Ureter (tissue), 1 donor: ENCODE measurements around the gene PRICKLE1. TPM values are rescaled to one million over a fixed set of nuclear protein-coding genes. Genes with fewer than 3 reads are reported as not detected.

Experiments
- DNase-seq: peaks from one replicate; pipeline ENCODE4 v3.0.0-alpha.2; 2020; ENCODE audit warnings: low spot score
- total RNA-seq: library from RNA; stranded (reverse); gene quantifications from one replicate; pipeline ENCODE4 v1.2.4, GENCODE V29; 2023
- donor health status: DM: yes; HTN: yes; CAD: no.

PRICKLE1 gene
- total RNA-seq, 1 donor from 2014 or later, result 10.2 TPM

DNA sequence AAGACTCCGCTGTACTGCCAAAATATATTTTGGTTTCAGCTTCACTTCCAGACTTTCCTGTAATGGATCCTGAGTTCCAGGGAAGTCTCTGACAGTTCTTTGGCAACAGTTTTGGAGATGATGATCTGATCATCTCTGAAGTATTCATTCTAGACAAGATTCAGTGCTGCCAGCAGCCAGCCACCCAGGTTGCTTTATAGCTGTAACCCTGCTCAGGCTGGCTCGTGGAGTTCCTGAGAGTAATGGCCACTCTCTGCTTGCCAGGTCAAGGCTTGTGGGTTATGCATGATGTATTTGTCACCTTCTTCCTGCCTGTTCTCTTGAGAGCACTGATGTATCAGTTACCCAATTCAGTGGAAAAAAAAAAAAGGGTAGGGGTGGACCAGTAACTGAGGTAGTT, 139.3 kb downstream of the PRICKLE1 start:
- DNase-seq, result no peak

DNA sequence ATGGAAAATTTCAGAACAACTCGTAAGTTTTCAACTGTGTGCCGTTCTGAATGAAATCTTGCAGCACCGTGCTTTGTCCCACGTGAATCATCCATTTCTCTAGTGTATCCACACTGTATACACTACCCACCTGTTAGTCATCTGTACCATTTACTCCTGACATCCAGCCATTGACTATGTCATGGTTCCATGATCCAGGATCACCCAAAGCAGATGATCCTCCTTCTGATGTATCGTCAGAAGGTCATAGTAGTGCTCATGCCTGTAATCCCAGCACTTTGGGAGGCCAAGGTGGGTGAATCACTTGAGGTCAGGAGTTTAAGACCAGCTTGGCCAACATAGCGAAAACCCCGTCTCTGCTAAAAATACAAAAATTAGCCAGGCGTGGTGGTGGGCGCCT, 140.7 kb downstream of the PRICKLE1 start:
- no peak for DNase-seq

DNA sequence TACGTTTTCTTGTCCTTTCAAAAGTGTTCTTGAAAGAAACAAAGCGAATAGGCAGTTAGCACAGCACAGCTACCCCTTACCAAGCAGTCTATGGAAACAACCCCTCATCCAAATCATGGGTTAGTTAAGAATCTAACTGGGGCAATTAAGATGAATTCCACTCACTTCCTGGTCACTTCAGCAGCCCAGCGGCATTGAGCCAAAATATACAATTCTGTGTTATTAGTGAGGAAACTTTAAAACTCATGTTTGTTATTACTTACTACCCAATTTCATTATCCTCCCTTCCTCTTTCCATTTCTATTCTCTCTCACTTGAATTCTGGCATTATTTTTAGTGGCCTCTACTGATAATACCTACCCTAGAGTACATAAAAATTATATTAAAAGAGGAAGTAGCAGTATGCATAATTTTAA, 142.2 kb downstream of the PRICKLE1 start:
- DNase-seq, result no peak

DNA sequence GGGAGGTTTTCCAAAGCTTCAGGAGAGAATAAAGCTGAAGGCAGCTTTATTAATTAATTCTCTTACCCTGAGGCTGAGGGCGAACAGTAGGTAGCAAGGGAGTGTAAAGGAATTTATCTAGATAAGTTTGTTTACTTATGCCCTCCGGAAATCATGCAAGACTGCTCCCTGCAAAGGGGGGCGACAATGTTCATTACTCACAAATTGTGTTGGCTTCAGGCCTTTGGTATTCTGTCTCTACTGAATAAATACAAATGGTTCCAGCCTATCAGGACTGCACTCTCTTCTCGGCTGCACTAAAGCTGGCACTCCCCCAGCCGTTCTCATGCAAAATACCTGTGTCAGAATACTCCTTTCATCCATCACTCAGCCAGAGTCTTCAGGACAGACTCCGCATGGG, 142.8 kb downstream of the PRICKLE1 start:
- no peak for DNase-seq

DNA sequence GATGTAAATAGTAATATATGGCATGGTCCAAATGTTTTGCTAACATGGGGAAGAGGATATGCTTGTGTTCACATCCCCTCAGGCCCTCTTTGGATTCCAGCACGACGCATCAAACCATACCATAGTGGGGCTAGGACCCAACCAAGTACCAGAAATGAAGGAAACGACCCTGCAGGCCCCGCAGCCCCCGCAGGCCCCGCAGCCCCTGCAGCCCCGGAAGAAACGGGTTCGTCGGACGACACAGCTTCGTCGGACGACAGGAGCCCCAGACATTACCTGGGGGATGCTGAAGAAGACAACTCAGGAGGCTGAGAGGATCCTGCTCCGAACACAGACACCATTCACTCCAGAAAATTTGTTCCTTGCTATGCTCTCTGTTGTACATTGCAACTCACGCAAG, 143.7 kb downstream of the PRICKLE1 start:
- DNase-seq, result no peak

DNA sequence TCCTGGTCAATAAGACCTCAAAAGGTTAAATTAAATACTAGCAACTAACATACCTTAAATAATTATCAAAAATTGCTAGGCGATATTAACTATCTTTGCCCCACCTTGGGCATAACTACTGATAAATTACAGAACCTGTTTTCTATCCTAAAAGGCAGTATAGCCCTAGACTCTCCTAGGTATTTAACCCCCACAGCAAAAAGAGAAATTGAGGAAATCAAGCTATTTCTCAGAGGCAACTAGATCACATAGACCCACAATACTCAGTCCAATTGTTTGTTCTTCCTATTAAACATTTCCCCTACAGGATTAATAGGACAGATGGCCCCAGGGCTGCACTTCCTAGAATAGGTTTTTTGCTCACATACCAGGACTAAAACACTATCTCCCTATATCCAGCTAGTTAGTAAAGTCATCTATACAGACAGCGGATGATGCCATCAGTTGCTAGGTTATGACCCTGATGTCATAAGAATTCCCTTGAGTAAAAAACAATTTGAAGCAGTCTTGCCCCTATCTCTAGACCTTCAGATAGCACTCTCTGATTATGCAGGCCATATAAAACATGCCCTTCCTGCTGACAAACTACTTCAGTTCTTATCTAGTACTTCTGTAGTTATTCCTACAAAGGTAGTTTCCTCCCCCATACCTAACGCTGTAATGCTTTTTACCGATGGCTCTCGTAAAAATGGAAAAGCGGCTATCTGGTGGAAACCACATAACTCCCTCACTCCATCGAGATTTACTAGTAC, 145.2 kb downstream of the PRICKLE1 start:
- no peak for DNase-seq

DNA sequence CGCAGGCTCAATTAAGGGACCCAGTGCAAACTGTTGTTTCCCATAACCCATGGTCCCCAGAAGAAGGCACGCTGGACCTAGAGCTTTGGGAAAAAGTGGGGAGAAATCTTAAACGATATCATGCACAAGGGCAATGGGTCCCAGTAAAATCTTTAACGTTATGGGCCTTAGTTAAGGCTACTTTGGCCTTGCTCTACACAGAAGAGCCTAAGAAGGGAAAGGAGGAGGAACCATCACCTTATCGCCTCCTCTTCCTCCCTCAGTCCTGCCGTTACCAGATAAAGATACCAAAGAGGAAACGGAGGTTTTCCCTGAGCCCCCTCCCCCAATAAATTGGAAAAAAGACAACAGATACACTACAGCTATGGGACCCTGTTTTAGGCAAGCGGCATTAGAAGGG, 146.7 kb downstream of the PRICKLE1 start:
- DNase-seq, result no peak

DNA sequence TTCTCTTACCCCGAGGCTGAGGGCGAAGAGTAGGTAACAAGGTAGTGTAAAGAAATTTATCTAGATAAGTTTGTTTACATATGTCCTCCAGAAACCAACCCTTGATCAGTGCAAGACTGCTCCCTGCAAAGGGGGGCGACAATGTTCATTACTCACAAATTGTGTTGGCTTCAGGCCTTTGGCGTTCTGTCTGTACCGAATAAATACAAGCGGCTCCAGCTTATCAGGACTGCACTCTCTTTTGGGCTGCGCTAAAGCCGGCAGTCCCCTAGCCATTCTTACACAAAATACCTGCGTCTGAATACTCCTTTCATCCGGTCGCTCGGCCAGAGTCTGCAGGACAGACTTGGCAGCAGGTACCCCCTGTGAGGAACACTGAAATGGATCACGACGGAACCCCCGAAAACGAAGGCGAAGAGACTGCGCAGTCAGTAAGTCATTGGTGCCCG, 147.2 kb downstream of the PRICKLE1 start:
- DNase-seq, result no peak

DNA sequence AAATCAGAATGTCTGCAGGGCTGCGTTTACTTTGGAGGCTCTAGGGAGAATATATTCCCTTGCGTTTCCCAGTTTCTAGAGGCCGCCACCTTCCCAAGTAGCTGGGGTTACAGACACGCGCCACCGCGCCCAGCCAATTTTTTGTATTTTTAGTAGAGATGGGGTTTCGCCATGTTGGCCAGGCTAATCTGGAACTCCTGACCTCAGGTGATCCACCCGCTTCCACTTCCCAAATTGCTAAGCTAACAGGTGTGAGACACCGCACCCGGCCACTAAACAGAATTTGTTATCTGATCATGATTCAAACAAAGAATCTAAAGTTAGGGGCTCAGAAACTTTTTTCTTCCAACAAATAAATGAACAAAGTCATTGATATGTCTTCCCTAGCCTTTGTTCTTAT, 148.9 kb downstream of the PRICKLE1 start:
- DNase-seq, result no peak

DNA sequence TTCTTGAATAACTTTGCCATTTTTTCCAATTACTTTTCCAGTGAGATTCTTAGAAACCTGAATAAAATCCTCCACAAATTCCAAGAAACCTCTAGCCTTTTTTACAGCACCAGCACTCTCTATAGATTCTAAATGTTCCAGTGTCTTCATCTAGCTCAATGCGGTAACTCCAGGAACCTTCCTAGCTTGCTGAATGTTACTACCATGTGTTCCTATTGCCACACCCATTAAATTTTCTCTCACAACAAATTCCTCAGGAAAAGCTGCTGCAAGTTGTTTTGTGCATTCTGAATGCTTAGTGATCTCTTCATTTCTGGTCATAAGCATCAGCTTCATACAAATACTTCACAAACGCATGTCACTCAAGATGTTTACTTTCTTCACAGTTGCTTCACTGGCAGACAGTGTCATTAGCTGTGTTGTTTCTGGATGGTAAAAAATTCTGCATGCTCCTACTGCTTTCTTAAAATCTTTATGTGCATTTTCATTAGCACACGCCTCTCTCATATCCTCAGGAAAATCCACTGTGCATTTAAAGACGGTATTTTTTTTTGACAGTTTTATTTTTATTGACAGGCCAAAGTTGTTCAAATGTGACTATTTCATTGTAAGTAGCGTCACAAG, 156.9 kb downstream of the PRICKLE1 start:
- DNase-seq, result no peak

DNA sequence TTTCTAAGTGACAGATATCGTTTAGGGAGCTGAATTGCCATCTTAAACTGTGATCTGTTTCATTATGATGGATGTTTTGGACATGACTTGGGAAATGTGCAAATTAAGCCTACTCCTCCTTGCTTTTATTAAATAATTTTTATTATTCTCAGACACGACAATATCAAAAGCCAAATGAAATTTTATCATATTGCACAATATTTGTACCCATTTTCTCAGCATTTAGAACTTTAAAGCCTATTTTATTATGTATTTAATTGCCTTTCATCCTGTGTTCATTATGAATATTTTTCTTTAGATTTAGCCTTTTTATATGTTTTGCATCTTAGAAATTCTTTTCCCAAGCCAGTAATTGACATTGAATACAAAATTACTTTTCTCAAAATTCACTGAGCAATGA, 160.7 kb downstream of the PRICKLE1 start:
- no peak for DNase-seq

DNA sequence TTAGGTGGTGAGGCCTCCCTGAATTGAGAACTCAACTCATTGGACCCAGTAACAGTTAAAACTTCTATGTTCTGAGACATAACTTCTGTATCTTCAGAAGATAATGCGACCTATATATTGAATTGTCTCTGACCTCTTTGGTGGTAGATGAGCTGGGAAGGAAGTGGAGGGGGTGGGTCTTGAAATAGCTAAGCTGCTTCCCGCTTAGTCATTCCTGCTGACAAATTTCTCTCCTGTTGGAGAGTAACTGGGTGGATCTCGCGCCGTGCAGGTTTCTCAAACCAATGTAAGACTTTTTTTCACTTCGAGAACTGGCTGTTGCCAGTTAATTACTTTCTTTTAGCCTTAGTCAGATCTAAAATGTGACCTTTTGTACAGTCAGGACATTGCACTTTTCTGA, 162.8 kb downstream of the PRICKLE1 start:
- DNase-seq, result no peak

DNA sequence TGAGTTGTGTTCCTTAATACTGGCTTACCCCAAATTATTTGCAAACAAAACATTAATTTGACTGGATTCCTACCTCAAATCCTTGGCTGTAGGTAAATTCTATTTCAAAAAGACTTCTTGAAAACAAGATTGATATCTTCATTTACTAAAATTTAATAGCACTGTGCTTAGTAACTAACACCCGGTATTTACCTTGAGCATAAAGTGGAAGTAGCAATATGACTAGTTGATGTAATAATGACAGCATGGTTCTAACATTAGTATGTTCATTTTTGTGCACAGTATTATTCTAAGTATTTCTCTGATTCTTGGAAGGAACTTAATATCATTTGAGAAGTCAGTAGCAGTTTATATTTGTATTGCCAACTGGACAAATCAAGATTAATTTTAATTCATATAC, 166.8 kb downstream of the PRICKLE1 start:
- no peak for DNase-seq

DNA sequence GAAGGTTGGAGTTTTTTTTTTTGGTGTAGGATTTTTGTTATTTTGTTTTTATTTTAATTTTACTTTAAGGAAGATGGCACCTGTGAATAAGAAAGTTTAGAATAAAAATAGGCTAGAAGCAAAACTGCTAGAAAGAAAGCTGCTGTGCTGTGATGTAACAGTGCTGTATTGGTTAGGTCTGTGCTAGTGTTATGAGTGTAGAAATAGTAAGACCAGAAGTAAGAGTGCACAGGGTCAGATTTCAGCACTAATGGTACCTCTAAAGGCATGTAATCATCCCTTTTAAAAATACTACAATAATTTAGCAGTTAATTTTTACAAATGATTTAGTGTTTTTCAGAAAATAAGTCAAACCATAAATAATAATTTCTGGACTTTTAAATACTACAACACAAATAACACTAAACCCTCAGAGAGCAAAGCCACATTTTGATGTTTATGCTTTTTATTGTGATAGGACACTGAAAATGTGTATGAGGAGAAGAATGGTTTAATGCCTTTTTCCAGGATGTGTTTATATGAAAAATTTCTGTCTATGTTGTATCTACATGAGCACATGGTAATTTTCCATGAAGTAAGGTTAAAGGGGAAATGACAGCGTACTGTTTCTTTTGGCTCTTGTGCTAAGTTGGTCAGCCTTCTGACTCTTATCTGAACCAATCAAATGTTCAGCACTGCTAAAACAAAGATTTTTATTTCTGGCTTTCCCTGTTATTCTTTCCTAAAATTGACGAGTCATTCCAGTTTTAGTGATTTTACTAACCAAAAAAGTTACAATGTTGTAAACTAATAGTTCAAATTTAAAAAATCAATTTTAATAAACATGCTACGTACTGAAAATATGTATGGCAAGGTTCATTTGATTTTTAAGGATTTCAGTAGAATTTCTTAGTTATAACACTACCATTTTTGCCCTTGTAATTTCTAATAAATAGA, 167.4 kb downstream of the PRICKLE1 start:
- no peak for DNase-seq

DNA sequence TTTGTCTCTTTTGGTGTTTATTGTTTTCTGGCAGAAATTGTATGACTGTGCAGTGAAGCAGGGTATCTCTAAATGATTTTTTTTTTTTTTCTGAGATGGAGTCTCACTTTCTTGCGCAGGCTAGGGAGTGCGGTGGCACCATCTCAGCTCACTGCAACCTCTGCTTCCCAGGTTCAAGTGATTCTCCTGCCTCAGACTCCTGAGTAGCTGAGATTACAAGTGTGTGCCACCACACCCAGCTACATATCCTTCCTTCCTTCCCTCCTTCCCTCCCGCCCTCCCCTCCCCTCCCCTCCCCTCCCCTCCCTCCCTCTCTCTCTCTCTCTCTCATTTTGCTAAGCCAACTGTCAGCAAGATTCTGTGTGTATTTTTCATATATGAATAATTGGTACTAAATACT, 169.2 kb downstream of the PRICKLE1 start:
- no peak for DNase-seq

DNA sequence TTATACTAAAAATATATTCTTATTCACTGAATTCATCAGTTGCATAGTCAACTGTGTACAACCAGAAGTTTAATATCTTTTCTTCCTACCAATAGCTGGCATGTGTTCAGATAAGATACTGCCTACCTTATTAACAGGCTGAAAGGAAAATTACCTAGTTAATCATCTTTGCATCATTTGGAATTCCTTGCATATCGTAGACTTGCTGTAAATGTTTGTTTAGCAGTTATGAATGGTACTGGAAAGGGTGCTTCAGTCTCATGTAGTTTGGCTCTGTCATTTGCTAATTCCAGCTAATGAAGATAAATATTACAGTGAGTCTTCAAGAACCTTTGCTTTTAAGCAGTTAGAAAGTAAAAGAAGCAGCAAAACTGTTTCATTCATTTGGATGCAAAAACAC, 179.2 kb downstream of the PRICKLE1 start:
- DNase-seq, result no peak

DNA sequence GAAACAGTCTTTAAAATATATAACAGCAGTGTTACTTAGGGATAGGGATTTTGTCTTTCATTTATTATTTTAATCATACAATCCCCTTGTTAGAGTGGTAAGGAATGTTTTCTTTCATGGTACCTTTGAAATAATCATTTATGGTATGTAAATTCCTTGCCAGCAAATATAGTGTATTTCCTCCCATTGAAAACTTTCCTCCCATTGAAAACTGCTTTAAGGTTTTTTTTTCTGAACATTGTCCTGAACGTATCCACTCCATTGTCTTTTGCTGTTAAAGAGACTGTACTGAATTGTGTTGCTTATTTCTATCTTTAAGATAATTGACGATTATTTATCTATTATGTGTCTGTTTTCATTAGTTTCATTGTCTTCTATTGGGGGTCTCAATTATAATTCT, 180.1 kb downstream of the PRICKLE1 start:
- no peak for DNase-seq

DNA sequence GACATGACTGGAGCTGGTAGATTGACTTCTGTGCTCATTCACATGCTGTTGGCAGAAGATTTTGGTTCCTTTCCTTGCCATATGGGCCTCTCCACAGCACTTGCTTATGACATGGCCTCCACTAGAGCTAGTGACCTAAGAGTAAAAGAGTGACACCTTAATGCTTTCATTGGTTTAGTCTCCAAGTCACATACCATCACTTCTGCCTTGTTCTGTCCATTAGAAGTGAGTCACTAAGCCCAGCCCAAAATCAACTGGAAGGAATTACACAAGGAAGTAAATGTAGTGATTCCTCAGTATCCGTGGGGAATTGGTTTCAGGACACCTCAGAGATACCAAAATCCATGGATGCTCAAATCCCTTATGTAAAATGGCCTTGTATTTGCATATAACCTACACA, 182.2 kb downstream of the PRICKLE1 start:
- DNase-seq, result no peak
